GM12873 (cell line): Measurements from ENCODE around the gene FAM83G.

Source experiments
- CTCF ChIP-seq: IDR thresholded peaks from 2 replicates; pipeline ENCODE4 v1.5.1; 2012; ENCODE audit warnings: low read depth, mild to moderate bottlenecking, moderate library complexity, low read length, control low read depth; ENCODE audit not compliant: insufficient read depth; ENCODE audit errors: missing control alignments

Gene FAM83G

GRCh38 chr17:18984273-18985114, 20.1 kb downstream of the FAM83G start:
- no peak for TF ChIP-seq CTCF

GRCh38 chr17:18981642-18982424, 22.7 kb downstream of the FAM83G start:
- no peak for TF ChIP-seq CTCF

GRCh38 chr17:18981335-18981641, 23.3 kb downstream of the FAM83G start:
- no peak for TF ChIP-seq CTCF

GRCh38 chr17:18980682-18981334, 23.8 kb downstream of the FAM83G start:
- no peak for TF ChIP-seq CTCF

- TF ChIP-seq CTCF, result no peak
These were observed 25.9 kb downstream of the FAM83G start for GRCh38 chr17:18978655-18979054.

GRCh38 chr17:18978050-18978449, 26.5 kb downstream of the FAM83G start:
- TF ChIP-seq CTCF, result no peak

GRCh38 chr17:18977646-18978045, 26.9 kb downstream of the FAM83G start:
- no peak for TF ChIP-seq CTCF
